IPS-NIHi7 (cell line): ENCODE measurements around the gene PELI3.

Experiments used
- DNase-seq: peaks from one replicate; pipeline ENCODE4 v3.0.0; 2012; ENCODE audit warnings: mixed read lengths; ENCODE audit errors: extremely low spot score

The PELI3 gene

DNA sequence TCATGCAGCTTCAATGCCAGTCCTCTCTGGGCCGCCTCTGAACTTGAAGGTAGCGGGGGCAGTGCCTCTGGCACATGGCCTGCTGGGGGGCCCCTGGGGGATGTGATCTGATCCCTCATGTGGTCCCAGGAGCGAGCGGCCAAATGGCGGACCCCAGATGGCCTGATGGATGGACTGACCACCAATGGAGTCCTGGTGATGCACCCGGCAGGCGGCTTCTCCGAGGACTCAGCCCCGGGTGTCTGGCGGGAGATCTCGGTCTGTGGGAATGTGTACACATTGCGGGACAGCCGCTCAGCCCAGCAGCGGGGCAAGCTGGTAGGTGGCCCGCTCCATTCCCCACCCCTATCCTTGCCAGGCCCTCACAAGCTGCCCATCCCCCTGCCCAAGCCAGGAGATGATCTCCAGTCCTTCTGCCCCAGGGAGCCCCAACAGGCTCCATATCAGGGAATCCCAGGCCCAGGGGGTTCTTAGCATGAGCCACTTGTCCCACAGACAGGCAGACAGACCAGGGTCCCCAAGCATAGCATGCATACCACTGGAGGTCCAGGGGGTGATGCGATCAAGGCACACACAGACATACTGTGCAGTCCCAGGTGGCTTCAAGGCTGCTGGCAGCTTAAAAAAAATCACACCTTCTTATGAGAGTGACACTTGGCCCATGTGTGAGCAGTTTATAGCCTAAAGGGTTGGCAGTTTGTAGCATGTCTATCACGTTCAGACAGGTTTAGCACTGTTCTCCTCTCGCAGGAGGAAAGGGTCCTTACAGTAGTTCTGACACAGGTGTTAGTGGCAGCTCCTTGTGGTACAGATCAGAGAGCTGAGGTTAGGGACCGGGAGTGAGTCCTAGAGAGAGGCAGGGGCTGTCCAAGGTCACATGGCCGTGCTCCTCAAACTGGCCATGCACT is 7.2 kb downstream of the PELI3 start:
- no peak for DNase-seq

DNA sequence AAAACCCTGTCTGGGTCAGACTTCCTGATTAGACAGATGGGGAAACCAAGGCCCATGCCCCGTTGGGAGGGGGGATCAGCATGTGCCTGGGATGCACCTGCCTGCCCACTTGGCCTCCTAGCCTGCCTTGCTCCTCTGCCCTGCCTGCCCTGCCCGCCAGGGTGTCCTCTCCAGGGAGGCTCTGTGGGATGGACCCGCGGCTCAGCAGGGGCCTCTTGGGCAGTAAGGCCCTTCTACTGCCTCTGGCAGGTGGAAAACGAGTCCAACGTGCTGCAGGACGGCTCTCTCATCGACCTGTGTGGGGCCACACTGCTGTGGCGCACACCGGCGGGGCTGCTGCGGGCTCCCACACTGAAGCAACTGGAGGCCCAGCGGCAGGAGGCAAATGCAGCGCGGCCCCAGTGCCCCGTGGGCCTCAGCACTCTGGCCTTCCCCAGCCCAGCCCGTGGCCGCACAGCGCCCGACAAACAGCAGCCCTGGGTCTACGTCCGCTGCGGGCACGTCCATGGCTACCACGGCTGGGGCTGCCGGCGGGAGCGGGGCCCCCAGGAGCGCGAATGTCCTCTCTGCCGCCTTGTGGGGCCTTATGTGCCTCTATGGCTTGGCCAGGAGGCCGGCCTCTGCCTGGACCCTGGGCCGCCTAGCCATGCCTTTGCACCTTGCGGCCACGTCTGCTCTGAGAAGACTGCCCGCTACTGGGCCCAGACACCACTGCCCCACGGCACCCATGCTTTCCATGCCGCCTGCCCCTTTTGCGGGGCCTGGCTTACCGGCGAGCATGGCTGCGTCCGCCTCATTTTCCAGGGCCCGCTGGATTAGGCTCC is 8.9 kb downstream of the PELI3 start:
- DNase-seq = no peak

DNA sequence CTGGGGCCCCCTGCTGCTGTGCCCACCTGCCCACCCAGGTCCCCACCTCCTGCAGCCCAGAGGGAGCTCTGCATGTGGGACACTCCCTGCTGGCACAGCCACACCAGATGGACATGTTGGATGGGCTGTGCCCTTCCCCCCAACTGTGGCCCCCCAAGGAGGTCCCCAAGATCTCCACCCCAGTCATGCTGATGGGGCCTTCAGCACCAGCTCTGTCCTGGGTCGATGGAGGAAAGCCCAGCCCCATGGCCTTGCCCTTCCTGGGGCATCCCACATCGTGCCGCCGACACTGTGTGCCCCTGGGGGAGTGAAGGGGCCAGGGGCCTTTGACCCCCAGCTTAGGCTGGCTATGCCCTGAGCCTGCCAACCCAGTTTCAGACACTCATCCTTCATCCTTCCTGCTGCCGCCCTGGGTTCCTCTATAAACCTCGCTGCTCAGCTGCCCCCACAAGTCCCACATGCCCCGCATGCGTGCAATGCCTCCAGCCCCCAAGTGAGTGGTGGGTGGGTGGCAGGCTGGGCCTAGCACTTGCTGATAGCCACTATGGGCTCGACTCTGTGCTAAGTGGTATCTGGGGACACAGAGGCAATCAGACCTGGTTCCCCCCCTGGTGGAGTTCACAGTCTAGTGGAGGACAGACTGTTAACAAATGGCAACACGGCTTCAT is 9.6 kb downstream of the PELI3 start:
- DNase-seq = no peak

DNA sequence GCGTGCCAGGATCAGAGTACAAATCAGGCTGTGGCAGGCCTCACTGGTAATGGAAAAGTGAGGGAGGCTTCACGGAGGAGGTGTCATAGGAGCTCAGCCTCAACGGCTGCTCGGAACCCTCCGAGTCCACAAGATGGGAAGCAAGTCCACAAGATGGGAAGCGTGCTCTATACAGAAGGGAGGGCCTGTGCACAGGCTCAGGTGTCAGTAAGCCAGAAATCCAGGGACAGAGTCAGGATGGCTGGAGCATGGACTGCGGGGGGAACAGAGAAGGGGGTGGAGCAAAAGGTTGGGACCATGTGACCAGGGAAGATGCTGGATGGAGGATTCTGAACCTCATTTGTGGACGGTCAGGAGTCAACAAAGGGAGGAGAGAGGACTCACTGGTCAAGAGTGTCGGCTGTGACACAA is 10.1 kb downstream of the PELI3 start:
- peak; percentile 53 for DNase-seq

DNA sequence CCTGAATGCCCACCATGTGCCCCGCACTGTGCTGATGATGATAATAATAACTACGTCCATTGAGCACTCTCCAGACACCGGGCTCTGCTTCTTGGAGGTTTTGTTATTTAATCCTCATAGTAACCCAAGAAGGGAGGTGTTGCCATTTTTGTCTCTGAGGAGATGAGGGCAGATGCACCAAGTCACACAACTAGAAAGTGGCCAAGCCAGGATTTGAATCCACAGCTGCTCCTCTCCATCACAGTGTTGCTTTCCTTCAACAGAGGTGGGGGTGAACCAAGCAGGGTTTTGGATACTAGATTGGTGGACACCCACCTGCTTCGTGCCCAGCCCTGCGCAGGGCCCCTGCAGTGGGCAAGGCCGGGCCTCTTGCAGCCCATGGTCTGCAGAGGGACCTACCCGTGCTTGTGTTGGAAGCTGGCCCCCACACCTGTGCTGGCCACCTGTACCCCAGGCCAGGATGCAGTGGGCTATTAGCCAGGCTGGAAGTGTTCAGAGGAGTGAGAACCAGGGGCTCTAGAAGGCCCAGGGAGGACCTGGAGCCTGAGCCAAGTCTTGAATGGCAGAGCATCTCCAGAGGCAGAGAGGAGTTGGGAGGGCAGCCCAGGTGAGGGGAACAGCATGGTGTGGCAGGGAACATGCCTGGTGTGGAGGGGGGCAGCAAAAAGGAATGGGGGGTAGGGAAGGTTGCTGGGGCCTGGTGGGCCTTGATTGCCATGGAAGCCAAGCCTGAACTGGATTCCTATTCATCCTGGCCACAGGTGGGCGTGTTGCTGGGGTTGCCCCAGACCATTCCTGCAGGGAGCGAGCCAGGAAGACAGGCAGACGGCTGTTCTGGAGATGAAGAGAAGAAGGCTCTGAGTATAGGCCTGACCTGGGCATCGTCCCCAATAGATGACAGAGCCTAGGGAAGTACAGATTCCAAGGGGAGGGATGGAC is 10.8 kb downstream of the PELI3 start:
- DNase-seq = no peak

DNA sequence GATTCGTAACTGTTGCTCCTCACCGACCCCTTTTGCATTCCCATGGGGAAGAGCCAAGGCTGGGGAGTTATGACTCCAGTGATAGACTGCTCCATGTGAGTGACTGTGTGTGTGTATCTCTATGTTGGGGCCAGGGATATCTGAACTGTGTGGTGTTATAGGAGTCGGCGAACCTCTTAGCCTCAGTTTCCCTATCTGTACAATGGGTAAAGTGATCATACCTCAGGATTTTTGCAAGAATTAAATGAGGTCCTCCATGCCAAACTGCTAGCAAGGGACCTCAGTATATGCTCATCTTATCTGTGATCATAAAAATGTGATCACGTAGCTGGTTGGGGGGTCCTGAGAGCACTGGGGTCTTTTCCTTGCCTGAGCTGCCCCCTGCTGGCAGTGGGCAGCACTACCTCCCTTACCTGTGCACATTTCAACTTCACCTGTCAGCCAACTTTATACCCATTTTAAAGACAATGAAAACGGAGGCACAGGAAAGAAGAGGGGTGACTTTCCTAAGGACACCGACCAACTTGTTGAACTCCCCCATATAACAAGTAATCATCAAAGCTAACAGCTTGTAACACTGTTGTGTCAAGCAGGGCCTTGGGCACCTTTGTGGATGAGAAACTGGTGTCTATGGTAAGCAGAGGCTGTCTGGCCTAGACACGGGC is 12.2 kb downstream of the PELI3 start:
- DNase-seq = peak; percentile 68

DNA sequence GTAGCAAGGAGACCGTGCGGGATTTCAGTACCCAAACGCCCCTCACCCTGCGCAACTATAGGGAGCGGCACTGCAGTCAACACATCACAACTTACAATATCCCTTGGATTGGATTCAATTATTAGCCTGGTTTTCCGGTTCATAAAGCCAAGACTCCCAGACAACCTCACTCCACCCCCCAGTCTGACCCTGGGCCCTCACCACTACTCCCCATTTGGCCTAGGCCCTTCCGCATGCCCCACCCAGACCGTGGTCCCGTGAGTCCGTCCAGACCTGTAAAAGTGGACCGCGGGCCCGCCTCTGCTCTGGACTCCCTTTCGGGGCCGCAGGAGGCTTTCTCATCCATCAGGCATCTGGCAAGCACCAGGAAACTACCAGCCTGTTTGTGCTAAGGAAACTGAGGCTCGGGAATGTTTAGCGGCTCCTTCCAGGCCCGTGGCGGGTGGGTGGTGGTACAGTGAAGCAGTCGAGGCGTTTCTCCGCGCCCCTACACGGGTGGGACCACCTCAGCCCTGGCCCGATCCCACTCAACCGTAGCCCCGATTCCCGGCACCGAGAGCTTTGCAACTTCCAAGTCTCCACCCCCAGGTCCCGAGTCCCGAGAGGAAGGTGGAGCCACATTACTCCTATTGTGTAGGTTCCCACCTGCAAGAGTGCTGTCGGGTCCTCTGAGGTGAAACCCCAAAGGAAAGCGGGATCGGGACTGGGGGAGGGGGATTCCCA is 12.8 kb downstream of the PELI3 start:
- no peak for DNase-seq

DNA sequence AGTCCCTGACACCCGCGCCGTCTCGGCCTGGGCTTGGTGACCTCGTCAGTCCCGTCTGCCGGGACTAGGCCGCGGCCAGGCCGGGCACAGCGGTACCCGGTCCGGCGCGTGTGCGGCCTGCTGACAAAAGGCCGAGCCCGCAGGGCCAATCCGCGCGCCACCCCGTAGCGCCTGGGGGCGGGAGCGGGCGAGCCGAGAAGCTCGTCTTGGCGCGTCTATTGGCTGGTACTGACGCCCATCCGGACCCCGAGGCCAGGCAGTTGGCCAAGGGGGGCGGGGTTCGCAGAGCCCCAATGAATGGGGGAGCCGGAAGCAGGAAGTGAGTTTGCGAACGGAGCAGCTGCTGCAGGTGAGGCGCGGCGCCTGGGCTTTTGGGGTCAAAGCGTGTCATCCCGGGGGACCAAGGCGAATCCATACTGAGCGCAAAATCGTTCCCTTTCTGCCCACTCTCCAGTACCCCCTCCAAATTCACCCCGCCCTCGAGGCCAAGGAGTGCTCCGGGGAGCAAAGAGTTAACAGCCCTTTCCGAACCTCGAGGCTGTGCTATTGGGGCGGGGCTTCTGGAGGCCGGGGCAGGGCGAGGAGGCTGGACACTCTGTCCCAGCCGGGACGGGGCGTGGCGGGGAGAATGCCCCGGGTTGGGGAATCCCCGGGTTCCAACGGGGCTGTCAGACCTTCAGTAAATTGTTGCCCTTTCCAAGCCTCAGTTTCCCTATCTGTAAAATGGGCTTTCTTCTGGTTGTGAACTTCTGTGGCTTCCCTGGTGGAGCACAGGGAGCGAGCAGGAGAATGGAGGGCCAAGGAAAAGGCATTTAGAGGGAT is 13.6 kb downstream of the PELI3 start, which contains the start of gene DPP3:
DPP3 (plus strand) TSS at position 318 of the 822 bp plus-strand sequence. CDS start 1,767 bp downstream, outside the sequence.
- peak; percentile 100 for DNase-seq

DNA sequence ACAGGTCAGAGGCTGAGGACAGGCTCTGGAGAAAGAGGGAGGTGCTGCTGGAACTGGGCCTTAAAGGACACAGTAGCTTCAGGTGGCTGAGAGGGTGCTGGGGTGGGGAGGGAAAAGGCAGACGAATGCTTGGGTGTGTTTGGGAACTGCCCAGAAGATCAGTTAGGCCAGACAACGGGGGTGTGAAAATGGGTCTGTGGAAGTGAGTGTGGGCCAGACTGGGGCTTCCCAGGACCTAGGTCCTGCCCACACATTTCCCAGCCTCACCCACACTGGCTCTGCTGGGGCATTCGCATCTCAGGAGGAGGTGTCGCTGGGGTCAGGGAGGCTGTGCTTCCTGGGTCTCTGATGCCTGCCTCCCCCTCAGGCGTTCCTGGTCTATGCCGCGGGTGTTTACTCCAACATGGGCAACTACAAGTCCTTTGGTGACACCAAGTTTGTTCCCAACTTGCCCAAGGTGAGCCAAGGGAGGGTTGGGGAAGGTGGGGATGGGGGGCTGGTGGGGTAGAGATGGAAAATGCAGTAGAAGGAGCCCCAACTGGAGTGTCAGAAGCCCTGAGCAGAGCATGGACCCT is 18.2 kb downstream of the PELI3 start:
- no peak for DNase-seq

DNA sequence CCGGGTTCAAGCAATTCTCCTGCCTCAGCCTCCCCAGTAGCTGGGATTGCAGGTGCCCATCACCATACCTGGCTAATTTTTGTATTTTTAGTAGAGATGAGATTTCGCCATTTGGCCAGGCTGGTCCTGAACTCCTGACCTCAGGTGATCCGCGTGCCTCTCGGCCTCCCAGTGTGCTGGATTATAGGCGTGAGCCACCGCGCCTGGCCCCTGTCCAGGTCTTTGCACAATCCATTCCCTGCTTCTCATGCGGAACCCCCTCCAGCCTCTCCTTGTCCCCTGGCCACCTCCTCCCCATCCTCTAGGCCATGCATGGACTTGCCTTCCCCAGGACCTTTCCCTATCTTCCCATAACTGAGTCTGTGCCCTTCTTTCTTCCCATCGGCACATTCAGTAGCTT is 22.3 kb downstream of the PELI3 start:
- DNase-seq = no peak

DNA sequence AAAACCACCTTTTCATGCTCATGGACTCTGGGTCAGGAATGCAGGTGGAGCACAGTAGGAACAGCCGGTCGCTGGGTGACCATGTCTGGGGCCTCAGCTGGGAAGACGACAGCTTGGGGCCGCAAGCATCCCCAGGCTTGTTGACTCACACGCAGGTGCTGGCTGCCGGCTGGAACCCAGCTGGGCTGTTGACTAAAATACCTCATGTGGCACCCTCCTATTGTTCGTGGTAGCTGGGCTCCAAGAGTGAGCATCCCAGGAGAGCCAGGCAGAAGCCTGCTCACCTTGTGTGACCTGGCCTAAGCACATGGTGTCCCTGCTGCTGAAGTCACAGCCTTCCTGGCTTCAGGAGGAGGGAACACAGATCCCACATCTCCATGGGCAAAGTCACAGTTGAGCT is 22.9 kb downstream of the PELI3 start:
- DNase-seq = no peak

DNA sequence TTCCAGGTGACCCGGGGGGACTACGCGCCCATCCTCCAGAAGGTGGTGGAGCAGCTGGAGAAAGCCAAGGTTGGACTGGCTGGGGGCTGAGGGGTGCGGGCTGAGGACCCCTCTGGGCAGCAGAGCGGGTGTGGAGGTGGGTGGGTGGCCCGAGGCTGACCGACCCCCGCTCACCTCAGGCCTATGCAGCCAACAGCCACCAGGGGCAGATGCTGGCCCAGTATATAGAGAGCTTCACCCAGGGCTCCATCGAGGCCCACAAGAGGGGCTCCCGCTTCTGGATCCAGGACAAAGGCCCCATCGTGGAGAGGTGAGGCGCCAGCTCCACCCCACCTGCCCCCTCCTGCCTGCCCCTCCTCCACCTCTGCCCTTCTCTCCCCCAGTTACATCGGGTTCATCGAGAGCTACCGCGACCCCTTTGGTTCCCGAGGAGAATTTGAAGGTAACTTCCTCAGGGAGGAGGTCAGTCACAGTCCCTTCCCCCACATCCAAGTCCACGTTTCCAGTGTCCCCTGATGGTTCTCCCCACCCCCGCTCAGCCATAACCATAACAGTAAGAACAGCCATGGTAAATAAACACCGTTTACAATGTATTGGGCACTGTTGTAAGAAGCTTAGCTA is 24.7 kb downstream of the PELI3 start:
- peak; percentile 76 for DNase-seq

DNA sequence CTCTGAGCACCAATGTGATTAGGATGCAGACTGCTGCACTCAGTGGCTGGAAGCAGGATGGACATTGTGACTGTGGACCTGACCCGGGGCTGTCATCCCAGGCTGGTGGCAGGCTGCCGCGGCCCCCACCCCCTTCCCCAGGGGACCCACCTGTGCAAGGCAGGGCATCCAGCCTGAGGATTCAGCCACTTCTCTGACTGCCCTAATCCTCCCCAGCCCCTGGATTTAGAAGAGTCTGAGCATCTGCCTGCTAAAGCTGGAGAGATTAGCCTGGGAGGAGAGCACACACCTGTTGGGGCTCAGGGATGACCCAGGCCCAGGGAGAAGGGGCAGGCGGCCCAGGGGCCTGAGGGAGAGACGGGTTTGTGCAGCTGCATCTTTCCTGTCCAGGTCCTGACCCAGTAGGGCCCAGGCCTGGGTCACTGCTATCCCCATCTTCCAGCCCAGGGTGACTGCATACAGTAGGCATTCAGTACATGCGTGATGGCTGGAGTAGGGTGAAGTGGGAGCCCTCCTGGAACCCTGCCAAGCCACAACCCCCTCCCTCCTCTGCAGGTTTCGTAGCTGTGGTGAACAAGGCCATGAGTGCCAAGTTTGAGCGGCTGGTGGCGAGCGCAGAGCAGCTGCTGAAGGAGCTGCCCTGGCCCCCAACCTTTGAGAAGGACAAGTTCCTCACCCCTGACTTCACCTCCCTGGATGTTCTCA is 25.6 kb downstream of the PELI3 start:
- DNase-seq = no peak

DNA sequence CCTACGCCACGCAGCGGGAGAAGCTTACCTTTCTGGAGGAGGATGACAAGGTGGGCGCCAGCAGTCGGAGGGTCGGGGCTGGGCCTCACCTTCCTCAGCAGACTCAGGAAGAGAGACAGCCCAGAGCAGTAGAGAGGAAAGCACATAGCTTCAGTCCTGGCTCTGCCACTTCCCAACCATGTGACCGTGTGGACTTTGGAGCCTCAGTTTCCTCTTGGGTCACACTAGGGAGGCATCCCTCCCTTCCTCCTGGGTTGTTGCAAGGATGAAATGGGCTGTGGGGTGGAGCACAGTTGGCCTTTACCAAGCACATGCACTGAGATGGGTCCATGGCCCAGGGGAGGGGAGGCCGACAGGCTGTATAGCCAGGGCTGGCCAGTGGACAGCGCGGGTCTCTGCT is 26.4 kb downstream of the PELI3 start:
- DNase-seq = no peak

DNA sequence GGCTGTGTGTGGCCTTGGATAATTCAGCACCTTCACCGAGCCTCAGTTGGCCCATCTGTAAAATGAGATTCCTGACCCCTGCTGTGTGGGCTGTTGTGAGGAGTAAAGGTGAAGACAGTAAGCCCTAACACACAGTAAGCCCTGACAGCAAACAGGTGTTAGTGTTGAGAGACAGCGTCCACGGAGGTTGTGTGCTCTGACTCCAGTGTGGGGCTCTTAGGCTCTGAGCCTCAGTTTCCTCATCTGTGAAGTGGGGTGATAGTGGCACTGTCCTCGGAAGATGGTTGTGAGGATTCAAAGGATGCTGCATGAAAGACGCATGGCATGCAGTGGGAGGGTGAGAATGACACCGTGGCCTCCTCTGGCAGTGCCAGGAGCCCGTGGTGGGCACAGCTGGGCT is 27.8 kb downstream of the PELI3 start:
- DNase-seq = no peak

DNA sequence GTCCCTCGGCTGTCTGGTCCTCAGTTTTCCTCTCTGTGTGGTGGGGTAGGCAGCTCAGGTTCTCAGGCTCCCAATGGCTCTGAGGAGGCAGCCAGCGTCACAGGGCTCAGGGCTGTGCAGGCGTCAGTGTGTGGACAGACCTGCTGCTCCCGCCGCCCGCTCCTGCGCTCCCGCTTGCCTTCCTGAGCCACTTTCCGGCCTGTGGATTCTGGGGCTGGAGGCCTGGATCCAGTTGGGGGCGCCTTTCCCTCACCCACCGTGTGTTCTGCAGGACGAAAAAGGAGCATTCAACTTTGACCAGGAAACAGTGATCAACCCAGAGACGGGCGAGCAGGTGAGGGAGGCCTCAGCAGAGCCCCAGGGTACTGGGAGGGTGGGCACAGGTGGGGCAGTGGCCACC is 28.2 kb downstream of the PELI3 start:
- peak; percentile 38 for DNase-seq

DNA sequence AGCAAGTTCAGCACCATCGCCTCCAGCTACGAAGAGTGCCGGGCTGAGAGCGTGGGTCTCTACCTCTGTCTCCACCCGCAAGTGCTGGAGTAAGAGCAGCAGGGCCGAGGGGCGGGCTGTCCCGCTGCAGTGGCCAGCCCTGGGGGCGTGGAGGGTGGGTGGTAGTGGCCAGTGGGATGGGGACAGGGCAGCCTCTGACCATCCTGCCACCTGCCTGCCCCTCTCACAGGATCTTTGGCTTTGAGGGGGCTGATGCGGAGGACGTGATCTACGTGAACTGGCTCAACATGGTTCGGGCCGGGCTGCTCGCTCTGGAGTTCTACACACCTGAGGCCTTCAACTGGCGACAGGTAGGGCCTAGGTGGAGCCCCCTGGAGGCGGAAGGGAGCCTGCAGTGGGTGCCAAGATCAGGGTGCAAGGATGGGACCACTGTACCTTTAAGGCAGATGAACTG is 28.7 kb downstream of the PELI3 start:
- DNase-seq = peak; percentile 34
